Liver (tissue), 9 donors: Measurements from ENCODE around the gene FAM181B. TPM values are rescaled to one million over a fixed set of nuclear protein-coding genes. Genes with fewer than 3 reads are reported as not detected.

Experiments
- DNase-seq: peaks from one replicate; pipeline ENCODE4 v3.0.0-alpha.2; 2017; ENCODE audit warnings: low spot score
- H3K27ac ChIP-seq, 2 donors: one replicate each; pipeline ENCODE4 v1.7.0; 2013; ENCODE audit warnings: inconsistent platforms in 2 of 2, low read length in 2 of 2, control low read depth in 1 of 2, low read depth in 1 of 2, mild to moderate bottlenecking in 1 of 2
- H3K27me3 ChIP-seq, 4 donors: one replicate each; pipeline versions ENCODE4 v1.6.1 to v1.7.0; 2013; ENCODE audit warnings: low read length in 3 of 4, inconsistent platforms in 1 of 4, mild to moderate bottlenecking in 1 of 4, moderate library complexity in 1 of 4; ENCODE audit not compliant: control insufficient read depth in 4 of 4, insufficient read depth in 4 of 4
- H3K36me3 ChIP-seq, 4 donors: one replicate each; pipeline versions ENCODE4 v1.6.1 to v1.7.0; 2013; ENCODE audit warnings: low read length in 3 of 4, mild to moderate bottlenecking in 3 of 4, low read depth in 1 of 4, moderate library complexity in 1 of 4; ENCODE audit not compliant: control insufficient read depth in 4 of 4, insufficient read depth in 3 of 4
- H3K4me1 ChIP-seq, 4 donors: one replicate each; pipeline versions ENCODE4 v1.6.1 to v1.7.0; 2013; ENCODE audit warnings: low read length in 3 of 4, mild to moderate bottlenecking in 3 of 4, moderate library complexity in 1 of 4; ENCODE audit not compliant: control insufficient read depth in 4 of 4, insufficient read depth in 4 of 4
- H3K4me3 ChIP-seq, 3 donors: one replicate each; pipeline versions ENCODE4 v1.6.1 to v1.7.0; 2013; ENCODE audit warnings: low read length in 3 of 3, control low read depth in 1 of 3, low read depth in 1 of 3, mild to moderate bottlenecking in 1 of 3
- H3K9ac ChIP-seq, 2 donors: one replicate each; pipeline ENCODE4 v1.7.0; 2013; ENCODE audit warnings: low read length in 2 of 2, mild to moderate bottlenecking in 2 of 2, moderate library complexity in 2 of 2, control low read depth in 1 of 2, low read depth in 1 of 2
- H3K9me3 ChIP-seq, 4 donors: one replicate each; pipeline versions ENCODE4 v1.6.1 to v1.7.0; 2013; ENCODE audit warnings: low read length in 3 of 4; ENCODE audit not compliant: control insufficient read depth in 4 of 4
- EGR1 ChIP-seq, 2 donors: IDR thresholded peaks; 2 replicates each; pipeline ENCODE4 v1.6.1; 2016 to 2018; ENCODE audit warnings: antibody characterized with exemption in 2 of 2, low read depth in 2 of 2
- FOXA1 ChIP-seq: IDR thresholded peaks from 2 replicates; pipeline ENCODE4 v1.6.1; 2016; ENCODE audit warnings: antibody characterized with exemption
- FOXA2 ChIP-seq: IDR thresholded peaks from 2 replicates; pipeline ENCODE4 v1.6.1; 2016; ENCODE audit warnings: antibody characterized with exemption
- GABPA ChIP-seq, 2 donors: IDR thresholded peaks in 1 of 2; conservative IDR thresholded peaks in 1 of 2; 2 replicates each; pipeline ENCODE4 v1.6.1; 2016; ENCODE audit warnings: antibody characterized with exemption in 2 of 2, mild to moderate bottlenecking in 1 of 2, moderate library complexity in 1 of 2
- HNF4A ChIP-seq, 2 donors: conservative IDR thresholded peaks; 2 replicates each; pipeline ENCODE4 v1.6.1; 2016; ENCODE audit warnings: antibody characterized with exemption in 2 of 2, mild to moderate bottlenecking in 2 of 2
- JUND ChIP-seq, 2 donors: IDR thresholded peaks; 2 replicates each; pipeline ENCODE4 v1.6.1; 2016; ENCODE audit warnings: antibody characterized with exemption in 2 of 2
- NR2F2 ChIP-seq: IDR thresholded peaks from 2 replicates; pipeline ENCODE4 v1.6.1; 2016; ENCODE audit warnings: antibody characterized with exemption
- RAD21 ChIP-seq, 2 donors: IDR thresholded peaks; 2 replicates each; pipeline ENCODE4 v1.6.1; 2016; ENCODE audit warnings: antibody characterized with exemption in 2 of 2, mild to moderate bottlenecking in 2 of 2
- SP1 ChIP-seq: IDR thresholded peaks from 2 replicates; pipeline ENCODE4 v1.6.1; 2018; ENCODE audit warnings: antibody characterized with exemption, mild to moderate bottlenecking
- TAF1 ChIP-seq: conservative IDR thresholded peaks from 2 replicates; pipeline ENCODE4 v1.6.1; 2016; ENCODE audit warnings: antibody characterized with exemption, mild to moderate bottlenecking
- WGBS: extraction: QIAGEN DNeasy Blood & Tissue Kit; methylation state at CpG from one replicate; pipeline ENCODE4 v1.1.7; 2013; 5-methylcytosine and 5-hydroxymethylcytosine counted together
- polyA plus RNA-seq, 2 donors: library from polyadenylated mRNA; stranded (reverse) in 1 of 2; unstranded in 1 of 2; fragments of 200-250 nt in 1 of 2; fragments of >200 nt in 1 of 2; fragmentation: Nextera tagmentation in 1 of 2; extraction: Ambion mirVana in 1 of 2; gene quantifications; one replicate each; pipeline versions ENCODE4 v1.2.1 to v1.2.3, GENCODE V29; 2013 to 2015
- total RNA-seq, 2 donors: library from RNA; depleted of rRNA; stranded (reverse); fragments of >200 nt; gene quantifications; one replicate each; pipeline ENCODE4 v1.2.3, GENCODE V29; 2014
- TF ChIP-seq, protein P1 (sequence below): IDR thresholded peaks from 2 replicates; pipeline ENCODE4 v1.6.1; 2016; ENCODE audit warnings: antibody characterized with exemption
- TF ChIP-seq, protein P2 (sequence below): IDR thresholded peaks from 2 replicates; pipeline ENCODE4 v1.6.1; 2016; ENCODE audit warnings: antibody characterized with exemption
- TF ChIP-seq, protein P3 (sequence below): fragments of 150-350 bp; IDR thresholded peaks from 2 replicates; pipeline ENCODE4 v1.5.1; 2017; ENCODE audit warnings: improper control_type of control experiment, low read depth, low read length; ENCODE audit not compliant: missing input control
- donor health status: healthy.
- donor health status: healthy.
- donor health status: healthy.
- donor health status: healthy.
- donor health status: healthy.

FAM181B gene
- total and polyA plus RNA-seq, 4 donors = under 0.01 to 0.03 TPM; not detected in 2

DNA sequence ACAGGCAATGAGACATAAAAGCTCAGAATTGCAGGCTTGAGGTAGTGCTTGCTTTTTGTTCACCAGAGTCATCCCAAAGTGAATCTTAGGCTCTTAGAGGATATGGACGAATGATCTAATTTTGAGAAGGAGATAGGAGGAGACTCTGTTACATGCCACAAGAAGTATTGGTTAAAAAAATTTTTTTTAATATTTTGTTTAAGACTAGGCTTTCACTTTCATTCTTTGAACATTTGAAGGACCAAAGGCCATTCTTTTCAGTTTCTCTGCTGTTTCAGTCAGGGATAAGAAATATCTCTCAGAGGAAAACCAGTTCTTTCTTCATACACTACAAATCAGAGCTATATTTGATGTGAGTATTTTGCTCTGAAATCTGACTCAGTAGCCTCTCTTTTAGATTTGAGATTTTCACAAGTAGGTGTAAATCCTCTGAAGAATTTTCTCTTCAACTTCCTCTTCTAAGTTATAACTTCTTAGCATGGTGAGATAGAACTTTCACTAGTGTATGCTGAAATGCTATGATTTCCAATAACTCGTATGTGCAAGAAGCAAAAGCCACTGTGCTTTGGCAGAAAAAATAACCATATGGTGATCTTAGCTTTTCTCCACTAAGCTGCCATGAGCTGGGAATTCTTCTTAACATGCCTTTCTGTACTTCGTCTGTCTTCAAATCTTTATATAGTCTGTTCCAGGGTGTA, 24.1 kb upstream of the FAM181B start (continued):
- TF ChIP-seq, protein P1, sequence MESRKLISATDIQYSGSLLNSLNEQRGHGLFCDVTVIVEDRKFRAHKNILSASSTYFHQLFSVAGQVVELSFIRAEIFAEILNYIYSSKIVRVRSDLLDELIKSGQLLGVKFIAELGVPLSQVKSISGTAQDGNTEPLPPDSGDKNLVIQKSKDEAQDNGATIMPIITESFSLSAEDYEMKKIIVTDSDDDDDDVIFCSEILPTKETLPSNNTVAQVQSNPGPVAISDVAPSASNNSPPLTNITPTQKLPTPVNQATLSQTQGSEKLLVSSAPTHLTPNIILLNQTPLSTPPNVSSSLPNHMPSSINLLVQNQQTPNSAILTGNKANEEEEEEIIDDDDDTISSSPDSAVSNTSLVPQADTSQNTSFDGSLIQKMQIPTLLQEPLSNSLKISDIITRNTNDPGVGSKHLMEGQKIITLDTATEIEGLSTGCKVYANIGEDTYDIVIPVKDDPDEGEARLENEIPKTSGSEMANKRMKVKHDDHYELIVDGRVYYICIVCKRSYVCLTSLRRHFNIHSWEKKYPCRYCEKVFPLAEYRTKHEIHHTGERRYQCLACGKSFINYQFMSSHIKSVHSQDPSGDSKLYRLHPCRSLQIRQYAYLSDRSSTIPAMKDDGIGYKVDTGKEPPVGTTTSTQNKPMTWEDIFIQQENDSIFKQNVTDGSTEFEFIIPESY = no peak
- TF ChIP-seq HNF4A (conservative IDR thresholded peaks at IDR 0.05) (no peak), FOXA2 (no peak), SP1 (no peak)

GRCh38 chr11:82756765-82757639, 23.3 kb upstream of the FAM181B start:
- Histone ChIP-seq H3K4me1 (no peaks in the 10 kb centered on the region), H3K9ac (no peak overlapping the region), H3K36me3 (no peaks in the 10 kb centered on the region), H3K27ac (no peak overlapping the region), H3K9me3 (no peaks in the 10 kb centered on the region), H3K27me3 (peaks cover 0 to 8% (median 0%) of the 10 kb centered on the region in 4 donors), H3K4me3 (no peak overlapping the region)
- DNase-seq = no peak
- 66% methylated on average over 8 of the region's 8 CpGs for WGBS
- TF ChIP-seq, protein P2, sequence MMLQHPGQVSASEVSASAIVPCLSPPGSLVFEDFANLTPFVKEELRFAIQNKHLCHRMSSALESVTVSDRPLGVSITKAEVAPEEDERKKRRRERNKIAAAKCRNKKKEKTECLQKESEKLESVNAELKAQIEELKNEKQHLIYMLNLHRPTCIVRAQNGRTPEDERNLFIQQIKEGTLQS = no peak
- TF ChIP-seq, protein P1 = no peak
- TF ChIP-seq GABPA (IDR thresholded peaks at IDR 0.05 in 1 of 2, conservative IDR thresholded peaks at IDR 0.05 in 1 of 2) (no peak), FOXA1 (no peak), EGR1 (IDR thresholded peaks at IDR 0.05; ENCODE audit: low read depth in 2 of 2) (no peak), NR2F2 (no peak), TAF1 (no peak), HNF4A (conservative IDR thresholded peaks at IDR 0.05) (no peak), RAD21 (IDR thresholded peaks at IDR 0.05) (no peak), JUND (IDR thresholded peaks at IDR 0.05) (no peak)
- TF ChIP-seq, protein P3, sequence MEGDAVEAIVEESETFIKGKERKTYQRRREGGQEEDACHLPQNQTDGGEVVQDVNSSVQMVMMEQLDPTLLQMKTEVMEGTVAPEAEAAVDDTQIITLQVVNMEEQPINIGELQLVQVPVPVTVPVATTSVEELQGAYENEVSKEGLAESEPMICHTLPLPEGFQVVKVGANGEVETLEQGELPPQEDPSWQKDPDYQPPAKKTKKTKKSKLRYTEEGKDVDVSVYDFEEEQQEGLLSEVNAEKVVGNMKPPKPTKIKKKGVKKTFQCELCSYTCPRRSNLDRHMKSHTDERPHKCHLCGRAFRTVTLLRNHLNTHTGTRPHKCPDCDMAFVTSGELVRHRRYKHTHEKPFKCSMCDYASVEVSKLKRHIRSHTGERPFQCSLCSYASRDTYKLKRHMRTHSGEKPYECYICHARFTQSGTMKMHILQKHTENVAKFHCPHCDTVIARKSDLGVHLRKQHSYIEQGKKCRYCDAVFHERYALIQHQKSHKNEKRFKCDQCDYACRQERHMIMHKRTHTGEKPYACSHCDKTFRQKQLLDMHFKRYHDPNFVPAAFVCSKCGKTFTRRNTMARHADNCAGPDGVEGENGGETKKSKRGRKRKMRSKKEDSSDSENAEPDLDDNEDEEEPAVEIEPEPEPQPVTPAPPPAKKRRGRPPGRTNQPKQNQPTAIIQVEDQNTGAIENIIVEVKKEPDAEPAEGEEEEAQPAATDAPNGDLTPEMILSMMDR = no peak
